NCI-H446 treated with DMSO at 0.1 percent for 48 hours (cell line): ENCODE data around the gene RNF182.
"Not testable (repeated sequence)": the region's sequence is repeated elsewhere in the genome, so short reads cannot be mapped to it uniquely, and the experiment has no call there.

Experiments used
- DNase-seq: peaks from one replicate; lab custom pipeline; 2025; lab: John Stamatoyannopoulos, UW

The RNF182 gene

DNA sequence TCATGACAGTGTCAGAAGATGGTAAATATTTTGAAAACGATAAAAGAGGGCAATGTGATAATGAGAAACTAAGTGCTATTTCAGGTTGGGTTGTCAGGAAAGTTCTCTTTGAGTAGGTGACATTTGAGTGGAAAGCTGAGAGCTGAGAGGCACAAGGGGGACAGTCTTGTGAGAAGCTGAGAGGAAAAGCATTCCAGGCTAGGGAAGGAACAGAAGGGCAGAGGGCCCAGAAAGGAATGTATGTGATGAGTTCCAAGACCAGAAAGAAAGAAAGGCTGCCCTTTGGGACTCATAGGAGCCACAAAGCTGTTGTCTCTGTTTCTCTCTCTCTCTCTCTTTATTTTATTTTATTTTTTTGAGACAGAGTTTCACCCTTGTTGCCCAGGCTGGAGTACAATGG lies 7.6 kb upstream of the RNF182 start:
- DNase-seq: no peak

DNA sequence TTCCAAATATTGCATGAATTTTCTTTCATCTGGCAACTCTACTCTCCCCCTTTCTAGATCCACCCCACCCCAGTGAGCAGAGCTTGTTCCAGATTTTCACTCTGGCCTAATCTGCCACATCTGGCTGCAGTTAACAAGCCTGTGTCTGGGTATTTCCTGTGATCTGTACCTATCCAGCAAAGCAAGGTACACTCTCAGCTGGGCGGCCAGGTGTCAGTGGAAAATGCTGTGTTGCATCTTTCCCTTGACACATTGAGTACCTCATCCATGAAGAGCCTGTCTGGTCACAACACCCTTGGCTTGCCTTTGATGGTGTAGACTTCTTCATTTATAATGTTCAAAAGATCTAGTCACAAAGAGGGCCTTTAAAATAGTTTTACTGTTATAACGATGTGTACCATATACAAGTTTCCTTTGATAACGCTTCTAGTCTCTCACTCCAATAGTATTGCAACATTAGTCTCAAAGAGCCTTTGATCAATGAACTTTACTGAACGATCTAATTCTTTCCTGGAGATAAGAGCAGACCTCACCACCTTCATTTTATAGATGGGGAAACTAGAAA lies 6.0 kb upstream of the RNF182 start:
- DNase-seq: no peak

GRCh38 chr6:13919861-13920260 lies 4.9 kb upstream of the RNF182 start:
- DNase-seq: no peak

- peak; percentile 85 for DNase-seq
Measured at GRCh38 chr6:13920552-13920951, 4.2 kb upstream of the RNF182 start.

GRCh38 chr6:13922750-13923149 lies 2.0 kb upstream of the RNF182 start:
- DNase-seq: no peak

DNA sequence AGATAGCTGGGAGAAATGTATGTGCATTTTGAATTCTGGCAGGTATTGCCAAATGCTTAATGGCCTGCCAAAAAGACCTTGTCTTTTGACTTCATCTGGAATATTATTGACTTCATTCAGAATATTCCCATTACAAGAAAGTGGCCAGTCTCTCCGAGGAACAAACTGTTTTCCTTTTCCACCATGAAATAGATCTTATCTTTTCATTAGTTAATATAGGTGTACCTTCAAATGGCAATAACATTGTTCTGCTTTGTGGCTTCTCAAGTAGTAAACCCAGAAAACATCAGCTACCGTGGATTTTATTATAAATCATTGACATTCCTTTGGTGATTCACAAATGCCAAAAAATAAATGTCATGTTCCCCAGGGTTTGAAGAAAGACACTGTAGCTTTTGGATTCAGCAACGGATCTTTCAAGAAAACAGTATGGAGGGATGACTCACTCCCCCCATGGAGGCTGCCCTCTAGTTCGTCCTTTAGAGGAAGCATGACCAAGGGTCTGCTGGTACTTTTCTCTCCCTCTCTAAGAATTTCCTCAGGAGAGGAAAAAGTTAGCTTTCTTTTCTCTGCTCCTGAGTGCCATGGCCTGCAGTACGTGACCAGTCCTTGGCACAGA lies 1.1 kb upstream of the RNF182 start:
- peak; percentile 65 for DNase-seq

DNA sequence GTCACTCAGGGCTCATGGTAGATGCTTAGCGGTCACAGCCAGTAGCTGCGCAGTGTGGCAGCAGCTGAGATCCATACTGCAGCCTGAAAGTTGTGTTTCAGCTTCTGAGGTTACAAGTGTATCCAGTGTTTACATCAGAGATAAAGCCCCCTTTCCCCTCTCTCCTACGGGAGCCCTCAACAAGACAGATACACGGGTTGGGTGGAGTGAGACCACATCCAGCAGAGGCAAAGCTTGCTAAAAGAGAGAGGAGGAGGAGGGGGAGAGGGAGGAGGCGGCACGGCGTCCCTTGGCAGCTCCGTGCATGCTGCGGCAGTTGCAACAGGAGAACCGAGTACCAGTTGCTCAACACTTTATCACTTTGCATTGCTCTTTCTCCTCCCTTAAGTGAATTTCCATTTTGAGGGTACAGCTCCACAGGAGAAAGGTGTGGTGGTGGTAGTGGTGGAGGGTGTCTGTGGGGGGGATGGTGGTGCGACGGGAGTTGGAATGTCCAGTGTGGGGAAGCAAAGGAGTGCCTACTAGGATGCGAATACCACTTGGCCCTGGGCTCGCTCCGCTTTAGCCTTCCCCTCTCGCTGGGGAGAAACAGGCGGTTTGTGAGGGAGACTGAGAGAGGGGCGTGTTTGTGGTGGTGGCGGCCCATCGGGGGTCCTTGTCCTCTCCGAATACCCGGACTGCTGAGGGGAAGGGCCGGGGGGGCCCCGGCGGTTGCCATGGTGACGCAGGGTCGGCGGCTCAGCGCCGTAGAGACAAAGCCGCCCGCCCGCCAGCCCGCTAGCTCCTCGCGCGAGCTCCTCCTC lies 405 bp upstream of the RNF182 start:
- DNase-seq: peak; percentile 81

DNA sequence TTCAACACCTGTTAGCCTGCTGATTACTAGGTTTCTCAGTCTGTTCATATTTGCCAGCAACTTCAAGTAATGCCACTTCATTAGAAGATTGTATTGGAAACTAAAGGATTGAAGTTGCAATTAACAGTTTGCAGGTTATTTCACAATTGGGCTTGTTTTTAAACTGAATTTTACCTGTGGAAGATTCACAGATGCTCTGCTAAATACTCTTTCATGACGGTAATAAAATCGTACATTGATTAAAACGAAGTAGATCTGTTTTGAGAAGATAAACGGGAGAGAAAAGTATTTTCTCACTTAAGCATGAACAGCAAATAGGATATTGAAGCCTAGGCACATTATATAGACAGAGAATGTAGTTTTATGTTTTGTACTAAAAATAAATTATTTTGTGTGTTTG lies 1.6 kb downstream of the RNF182 start:
- no peak for DNase-seq

GRCh38 chr6:13927203-13927602 lies 2.5 kb downstream of the RNF182 start:
- no peak for DNase-seq

DNA sequence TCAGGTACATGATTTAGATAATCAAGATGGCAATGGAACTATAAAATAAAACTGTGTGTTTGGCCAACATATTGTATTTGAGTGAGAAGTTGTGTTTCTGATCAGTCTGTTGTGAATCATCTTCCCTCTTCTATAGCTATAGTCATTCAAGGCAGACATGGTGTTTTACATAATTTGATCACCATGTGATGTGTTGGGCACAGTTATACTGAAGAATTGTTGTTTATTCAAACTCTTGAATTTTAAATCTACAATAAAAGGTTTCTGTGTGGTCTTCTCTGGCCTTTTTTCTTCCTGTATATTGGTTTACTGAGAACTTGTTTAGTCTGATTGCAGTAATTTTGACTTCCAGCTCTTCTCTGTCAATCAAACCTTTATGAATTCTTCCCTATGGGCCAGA lies 4.4 kb downstream of the RNF182 start:
- DNase-seq: no peak

GRCh38 chr6:13931797-13932402 lies 7.1 kb downstream of the RNF182 start:
- DNase-seq: no peak

DNA sequence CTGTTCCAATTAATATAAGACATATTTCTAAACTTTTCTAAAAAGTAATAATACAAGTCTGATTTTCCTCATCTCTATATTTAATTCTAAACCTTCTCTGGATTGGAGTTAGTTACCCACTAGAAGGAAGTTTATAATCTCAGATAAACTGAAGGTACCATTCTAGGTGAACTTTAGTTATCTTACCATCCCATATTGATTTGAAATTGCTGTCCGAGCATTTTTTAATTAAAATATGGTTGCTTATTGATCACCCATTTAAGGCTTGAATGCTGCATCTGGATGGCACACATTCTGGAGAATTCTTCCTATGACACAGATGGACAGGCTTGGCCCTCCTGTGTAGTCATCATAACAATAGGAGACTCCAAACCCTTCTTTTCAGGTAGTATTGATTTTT lies 8.0 kb downstream of the RNF182 start:
- DNase-seq: no peak

DNA sequence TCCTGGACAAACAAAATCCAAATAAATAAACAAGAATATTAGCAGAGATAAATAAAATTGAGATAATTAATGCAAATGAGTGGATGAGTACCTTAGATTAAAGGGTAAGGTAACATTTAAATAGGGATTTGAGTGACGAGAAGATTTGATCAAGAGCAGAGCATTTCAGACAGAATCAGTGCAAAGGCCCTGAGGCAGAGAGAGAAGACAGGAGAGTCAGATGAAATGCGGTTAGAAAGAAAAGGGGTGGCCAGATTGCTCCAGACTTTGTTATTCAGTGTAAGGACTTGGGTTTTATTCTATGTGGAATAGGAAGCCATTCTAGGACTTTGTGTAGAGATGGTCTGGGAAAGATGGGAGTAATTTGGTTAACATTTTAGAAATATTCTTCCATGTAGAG lies 10.0 kb downstream of the RNF182 start:
- no peak for DNase-seq

DNA sequence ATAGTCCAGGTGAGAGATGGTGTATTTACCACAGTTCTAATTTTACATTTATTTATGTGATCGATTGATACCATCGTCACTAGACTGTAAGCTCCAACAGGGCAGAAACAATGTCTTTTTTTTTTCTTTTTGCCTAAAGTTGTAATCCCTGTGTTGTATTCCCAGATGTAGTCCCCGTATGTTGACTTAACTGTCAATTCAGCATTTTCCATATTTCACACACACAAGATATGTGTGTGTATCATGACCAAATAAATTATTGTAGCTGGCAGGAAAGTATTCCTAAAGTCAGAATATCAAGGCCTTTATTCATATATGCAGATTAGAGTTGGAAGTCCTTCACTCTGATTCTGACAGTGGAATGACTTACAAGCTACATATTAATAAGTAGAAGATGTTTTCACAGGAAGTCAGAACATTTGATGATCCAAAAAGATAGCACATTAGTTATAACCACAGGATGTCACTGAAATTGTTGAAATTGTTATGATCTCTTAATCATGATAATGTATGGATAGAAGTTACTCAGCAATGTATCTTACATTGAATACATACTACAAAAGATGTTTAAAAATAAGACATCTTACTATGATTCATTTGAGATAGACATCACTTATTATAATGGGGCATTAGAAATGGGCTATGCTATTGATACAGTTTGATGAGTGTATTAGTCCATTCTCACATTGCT lies 10.6 kb downstream of the RNF182 start:
- no peak for DNase-seq

DNA sequence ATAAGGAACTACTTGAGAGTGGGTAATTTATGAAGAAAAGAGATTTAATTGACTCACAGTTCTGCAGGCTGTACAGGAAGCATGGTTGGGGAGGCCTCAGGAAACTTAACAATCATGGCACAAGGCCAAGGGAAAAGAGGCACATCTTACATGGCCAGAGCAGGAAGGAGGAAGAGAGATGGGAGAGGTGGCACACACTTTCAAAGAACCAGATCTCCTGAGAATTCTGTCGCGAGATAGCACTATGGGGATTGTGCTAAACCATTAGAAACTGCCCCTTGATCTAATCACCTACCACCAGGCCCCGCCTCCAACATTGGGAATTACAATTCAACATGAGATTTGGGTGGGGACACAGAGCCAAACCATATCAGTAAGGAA lies 11.1 kb downstream of the RNF182 start:
- DNase-seq: not testable (repeated sequence)

GRCh38 chr6:13941902-13942301 lies 17.1 kb downstream of the RNF182 start:
- no peak for DNase-seq

GRCh38 chr6:13943943-13944342 lies 19.2 kb downstream of the RNF182 start:
- DNase-seq: no peak

DNA sequence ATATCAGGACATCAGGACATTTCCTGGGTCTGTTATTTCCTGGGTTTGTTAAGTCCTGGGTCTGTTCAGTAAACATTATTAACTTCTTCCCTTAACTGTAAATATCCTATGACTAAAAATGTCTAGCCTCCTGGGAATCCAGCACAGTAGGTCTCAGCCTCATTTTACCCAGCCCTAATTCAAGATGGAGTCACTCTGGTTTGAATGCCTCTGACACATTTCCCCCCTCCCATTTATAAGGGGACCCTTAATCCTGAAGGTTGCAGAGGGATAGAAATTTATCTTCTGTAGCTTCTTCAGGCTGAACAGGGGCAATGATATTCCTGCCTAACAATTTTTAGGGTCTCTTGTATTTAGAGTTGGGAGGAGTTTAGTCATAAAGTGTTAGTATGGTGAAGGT lies 21.8 kb downstream of the RNF182 start:
- DNase-seq: no peak

DNA sequence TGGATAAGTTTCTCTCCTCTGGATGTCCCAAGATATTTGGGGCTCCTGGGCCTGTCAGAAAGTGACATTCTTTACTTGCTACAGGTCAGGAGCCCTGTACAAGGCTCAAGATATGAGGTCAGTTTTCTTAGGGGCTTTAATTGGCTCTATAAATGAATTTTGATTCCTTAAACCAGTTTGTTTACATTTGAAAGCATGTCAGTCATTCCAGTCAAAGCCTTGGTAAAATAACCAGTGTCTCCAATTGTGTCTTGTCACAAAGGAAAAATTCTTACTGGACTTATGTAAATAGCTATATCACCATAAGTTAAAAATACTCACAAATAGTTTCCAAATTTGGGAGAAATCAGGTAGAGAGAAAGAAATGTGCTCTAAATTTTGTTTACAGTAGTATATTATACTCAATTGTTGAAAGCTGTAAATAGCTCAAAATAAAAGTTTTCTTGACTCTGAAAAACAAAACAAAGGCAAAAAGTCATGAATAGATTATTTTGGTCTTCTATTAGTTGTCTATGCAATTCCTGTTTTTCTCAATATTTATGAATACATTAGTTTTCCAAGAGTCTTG lies 22.9 kb downstream of the RNF182 start:
- DNase-seq: no peak

- no peak for DNase-seq
Measured at GRCh38 chr6:13952101-13952500, 27.3 kb downstream of the RNF182 start.

DNA sequence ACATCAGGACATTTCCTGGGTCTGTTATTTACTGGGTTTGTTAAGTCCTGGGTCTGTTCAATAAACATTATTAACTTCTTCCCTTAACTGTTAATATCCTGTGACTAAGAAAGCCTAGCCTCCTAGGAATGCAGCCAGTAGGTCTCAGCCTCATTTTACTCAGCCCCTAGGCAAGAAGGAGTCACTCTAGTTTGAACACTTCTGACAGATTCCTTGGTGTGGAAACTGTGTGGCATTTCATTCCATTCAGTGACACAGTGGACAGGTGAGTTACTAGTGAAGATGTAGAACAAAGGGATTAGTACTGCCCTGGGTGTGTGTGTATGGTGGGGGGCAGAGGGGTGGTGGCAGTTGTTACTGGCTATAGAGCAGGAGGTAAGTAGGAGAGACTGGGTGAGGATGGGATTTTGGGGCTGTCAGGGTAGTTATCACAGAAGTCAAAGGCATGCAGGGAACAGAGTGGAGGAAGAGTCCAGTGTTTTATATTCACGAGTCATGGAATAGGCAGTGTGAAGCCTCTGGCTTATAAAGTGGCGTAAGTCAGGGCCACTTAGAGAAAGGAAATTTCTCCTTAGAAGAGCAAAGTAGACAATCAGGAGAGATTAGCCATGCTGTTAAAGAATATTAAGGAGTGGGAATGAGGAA lies 28.4 kb downstream of the RNF182 start:
- no peak for DNase-seq
